Sigmoid colon (tissue), 4 donors: Measurements from ENCODE around the gene OPRM1.

ENCODE experiments used
- POLR2A ChIP-seq, 2 donors: fragments of 450-650 bp; IDR thresholded peaks; one replicate each; pipeline ENCODE4 v1.6.1; 2016; ENCODE audit warnings: antibody characterized with exemption in 2 of 2, mild to moderate bottlenecking in 2 of 2, moderate library complexity in 2 of 2
- POLR2AphosphoS5 ChIP-seq, 4 donors: sonication (generic); formaldehyde crosslinking; IDR thresholded peaks; one replicate each; pipeline ENCODE4 v1.6.1; 2017; ENCODE audit warnings: antibody characterized with exemption in 4 of 4
- TF ChIP-seq, protein P1 (sequence below), 4 experiments: fragments of 450-650 bp in 3 of 4; fragments of 200-600 bp in 1 of 4; IDR thresholded peaks; one replicate each; pipeline ENCODE4 v1.5.1; 2016 to 2019; ENCODE audit warnings: antibody characterized with exemption in 4 of 4, mild to moderate bottlenecking in 3 of 4, moderate library complexity in 2 of 4

DNA sequence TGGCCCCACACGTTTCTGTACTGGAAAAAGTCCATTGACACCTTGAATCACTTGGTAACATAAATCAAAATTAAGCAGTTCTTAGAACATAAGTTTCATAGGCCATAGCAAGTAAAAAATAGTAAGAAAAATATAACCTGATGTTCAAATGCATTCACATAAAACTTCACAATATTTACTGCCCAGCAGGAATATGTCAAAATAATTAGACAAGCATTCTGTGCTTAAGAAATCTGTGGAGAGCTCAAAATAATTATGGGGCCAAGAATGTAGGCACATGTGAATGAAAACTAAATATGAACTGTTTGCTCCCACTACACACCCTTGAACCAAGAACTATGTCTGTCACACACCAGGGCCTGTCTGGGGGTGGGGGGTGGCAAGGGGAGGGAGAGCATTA is 246.8 kb downstream of the OPRM1 start:
- TF ChIP-seq, protein P1, sequence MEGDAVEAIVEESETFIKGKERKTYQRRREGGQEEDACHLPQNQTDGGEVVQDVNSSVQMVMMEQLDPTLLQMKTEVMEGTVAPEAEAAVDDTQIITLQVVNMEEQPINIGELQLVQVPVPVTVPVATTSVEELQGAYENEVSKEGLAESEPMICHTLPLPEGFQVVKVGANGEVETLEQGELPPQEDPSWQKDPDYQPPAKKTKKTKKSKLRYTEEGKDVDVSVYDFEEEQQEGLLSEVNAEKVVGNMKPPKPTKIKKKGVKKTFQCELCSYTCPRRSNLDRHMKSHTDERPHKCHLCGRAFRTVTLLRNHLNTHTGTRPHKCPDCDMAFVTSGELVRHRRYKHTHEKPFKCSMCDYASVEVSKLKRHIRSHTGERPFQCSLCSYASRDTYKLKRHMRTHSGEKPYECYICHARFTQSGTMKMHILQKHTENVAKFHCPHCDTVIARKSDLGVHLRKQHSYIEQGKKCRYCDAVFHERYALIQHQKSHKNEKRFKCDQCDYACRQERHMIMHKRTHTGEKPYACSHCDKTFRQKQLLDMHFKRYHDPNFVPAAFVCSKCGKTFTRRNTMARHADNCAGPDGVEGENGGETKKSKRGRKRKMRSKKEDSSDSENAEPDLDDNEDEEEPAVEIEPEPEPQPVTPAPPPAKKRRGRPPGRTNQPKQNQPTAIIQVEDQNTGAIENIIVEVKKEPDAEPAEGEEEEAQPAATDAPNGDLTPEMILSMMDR (IDR thresholded peaks at IDR 0.05), result no peak
- no peak for TF ChIP-seq POLR2AphosphoS5 (IDR thresholded peaks at IDR 0.05)
- TF ChIP-seq POLR2A (IDR thresholded peaks at IDR 0.05), result no peak
